OCI-M2 (cell line): ENCODE results near the gene YTHDF1.

ENCODE experiments used
- DNase-seq: peaks from one replicate; lab custom pipeline; 2025; ENCODE audit not compliant: unreplicated experiment; lab: John Stamatoyannopoulos, UW

YTHDF1 gene

GRCh38 chr20:63186528-63187316 is 29.2 kb downstream of the YTHDF1 start:
- no peak for DNase-seq

GRCh38 chr20:63186084-63186483 is 29.8 kb downstream of the YTHDF1 start:
- no peak for DNase-seq

DNA sequence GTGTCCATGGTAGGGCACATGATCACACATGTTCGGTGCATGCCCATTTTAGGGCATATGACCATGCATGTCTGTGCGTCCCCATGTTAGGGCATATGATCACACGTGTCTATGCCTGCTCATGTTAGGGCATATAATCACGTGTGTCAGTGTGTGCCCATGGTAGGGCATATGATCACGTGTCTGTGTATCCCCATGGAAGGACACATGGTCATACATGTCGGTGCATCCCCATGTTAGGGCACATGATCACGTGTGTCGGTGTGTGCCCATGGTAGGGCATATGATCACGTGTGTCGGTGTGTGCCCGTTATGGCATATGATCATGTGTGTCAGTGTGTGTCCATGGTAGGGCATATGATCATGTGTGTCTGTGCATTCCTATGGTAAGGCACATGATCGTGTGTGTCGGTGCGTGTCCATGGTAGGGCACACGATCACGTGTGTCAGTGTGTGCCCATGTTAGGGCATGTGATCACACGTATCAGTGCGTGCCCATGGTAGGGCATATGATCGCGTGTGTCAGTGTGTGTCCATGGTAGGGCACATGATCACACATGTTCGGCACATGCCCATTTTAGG is 30.6 kb downstream of the YTHDF1 start:
- DNase-seq, result no peak

- DNase-seq, result no peak
Measured at GRCh38 chr20:63183422-63184146, 32.3 kb downstream of the YTHDF1 start.

- no peak for DNase-seq
Measured at GRCh38 chr20:63182946-63183415, 33.0 kb downstream of the YTHDF1 start.

- DNase-seq, result no peak
Measured at GRCh38 chr20:63182425-63182824, 33.5 kb downstream of the YTHDF1 start.

DNA sequence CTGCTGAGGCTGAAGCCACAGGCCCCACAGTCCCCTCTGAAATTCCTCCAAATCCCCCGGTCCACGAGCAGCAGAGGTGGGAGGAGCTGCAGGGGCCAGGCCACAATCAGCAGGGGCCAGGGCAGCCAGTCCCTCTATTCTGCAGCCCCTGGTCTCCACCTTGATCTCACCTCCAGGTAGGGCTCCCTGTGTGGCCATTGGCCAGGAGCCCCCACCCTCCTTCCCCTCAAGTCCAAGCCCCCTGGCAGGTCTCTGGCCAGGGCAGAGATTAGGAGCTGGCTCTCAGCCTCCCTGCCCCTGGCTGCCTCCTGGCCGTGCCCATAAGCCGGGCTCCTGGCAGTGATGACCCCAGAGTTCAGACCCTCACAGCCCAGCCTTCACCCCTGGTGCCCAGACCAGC is 34.7 kb downstream of the YTHDF1 start:
- DNase-seq, result no peak

- DNase-seq, result no peak
Measured at GRCh38 chr20:63180569-63181185, 35.3 kb downstream of the YTHDF1 start.

- no peak for DNase-seq
Measured at GRCh38 chr20:63179687-63180568, 36.0 kb downstream of the YTHDF1 start.

GRCh38 chr20:63178889-63179686 is 36.8 kb downstream of the YTHDF1 start:
- no peak for DNase-seq

GRCh38 chr20:63178446-63178820 is 37.5 kb downstream of the YTHDF1 start:
- DNase-seq, result no peak

DNA sequence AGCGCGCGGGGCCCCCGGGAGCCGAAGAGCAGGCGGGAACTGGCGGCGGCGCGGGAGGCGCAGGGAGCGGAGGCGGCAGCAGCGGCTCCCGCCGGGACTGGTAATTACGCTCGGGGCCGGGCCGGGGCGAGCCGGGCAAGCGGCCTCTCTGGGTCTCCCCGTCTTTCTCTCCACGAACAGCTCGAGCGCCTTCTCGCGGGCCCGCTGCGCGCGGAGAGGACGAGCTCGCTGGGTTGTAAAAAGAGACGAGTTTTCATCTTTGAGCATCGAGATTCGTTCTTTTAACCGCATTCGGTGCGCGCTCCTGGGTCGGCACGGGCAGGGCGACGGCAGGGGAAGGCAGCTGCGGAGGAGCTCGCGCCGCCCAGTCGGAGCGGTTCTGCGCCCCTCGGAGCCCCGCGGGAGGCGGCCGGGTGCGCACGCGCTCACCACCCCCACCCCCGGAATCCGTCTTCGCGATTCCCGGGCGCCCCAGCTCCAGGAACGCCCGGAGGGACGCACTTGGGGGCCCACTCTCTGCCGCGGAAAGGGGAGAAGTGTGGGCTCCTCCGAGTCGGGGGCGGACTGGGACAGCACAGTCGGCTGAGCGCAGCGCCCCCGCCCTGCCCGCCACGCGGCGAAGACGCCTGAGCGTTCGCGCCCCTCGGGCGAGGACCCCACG is 38.0 kb downstream of the YTHDF1 start:
- DNase-seq, result no peak

DNA sequence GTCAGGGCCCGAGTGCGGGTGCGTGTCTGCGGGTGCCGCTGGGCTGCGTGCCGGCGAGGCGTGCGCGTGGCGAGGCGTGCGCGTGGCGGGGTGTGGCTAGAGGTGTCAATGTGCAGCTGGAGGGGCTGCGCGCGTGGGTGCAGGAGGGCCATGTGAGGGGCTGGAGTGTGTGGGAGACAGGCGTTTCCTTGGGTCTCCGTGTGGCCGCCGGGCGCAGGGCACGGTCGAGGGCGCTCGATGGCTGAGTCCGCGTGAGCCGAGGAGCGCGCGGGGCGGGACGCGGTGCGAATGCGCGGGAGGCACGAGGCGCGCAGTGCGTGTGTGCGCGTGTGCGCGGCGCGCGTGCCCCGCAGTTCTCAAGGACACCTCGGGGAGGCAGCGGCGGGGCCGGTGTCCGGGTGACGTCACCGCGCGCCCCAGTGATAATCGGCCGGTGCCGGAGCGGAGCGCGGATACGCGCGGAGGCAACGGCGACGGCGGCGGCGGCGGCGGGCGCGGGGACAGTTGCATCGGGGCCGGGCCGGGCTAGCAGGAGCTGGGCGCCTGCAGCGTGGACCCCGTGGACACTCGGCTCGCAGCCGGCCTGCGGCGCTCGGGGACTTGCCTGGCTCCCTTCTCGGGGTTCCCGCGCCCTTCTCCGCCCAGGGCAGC is 38.7 kb downstream of the YTHDF1 start:
- DNase-seq, result no peak

DNA sequence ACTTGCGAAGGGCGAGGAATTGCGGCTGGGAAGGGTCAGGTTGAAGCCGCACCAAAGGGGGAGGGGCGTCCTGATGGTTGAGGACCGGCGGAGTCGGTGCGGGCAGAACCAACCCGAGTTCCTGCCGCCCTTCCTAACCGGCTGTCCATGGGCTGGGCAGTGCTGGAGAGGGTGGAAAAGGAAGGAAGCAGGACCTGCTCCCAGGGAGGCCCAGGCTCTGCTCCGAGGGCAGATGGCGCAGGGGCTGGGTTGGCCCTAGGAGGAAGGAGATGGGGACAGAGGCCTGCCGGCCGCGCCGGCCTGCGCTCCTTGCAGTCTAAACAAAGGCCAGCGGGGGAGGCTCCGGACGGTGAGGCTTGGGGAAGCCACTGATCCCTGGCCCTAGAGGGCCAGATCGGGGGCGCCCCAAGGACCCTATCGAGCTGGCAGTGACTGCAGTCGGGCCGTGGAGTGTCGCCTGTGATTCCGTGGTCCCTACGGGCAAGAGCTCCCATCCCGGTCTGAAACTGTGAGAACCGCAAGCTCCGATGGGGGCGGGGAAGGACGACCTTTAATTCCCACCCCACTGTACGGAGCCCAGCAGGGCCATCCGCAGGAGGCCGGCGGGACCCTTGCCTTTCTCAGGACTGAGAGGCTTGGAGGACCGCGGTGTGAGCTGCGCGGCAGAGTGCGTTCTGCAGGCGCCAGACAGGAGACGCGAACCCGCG is 39.4 kb downstream of the YTHDF1 start:
- no peak for DNase-seq

DNA sequence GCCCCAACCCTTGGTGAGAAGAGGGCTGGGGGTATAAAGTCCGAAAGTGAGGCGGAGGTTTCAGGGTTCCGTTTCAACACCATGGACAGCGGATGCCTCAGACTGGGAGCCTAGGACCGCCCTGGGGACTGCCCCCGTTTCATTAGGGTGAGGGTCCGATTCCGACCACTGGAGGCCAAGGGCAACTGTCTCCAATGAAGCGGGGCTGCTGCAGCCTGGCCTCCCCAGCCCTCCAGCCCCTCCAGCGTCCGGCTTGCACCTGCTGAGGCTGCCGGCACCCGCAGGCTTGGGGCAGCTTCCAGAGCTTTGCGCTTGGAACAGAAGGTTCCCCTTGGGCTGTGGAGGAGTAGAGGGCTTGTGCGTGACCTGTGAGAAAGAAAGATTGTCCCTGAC is 39.9 kb downstream of the YTHDF1 start:
- DNase-seq, result no peak

DNA sequence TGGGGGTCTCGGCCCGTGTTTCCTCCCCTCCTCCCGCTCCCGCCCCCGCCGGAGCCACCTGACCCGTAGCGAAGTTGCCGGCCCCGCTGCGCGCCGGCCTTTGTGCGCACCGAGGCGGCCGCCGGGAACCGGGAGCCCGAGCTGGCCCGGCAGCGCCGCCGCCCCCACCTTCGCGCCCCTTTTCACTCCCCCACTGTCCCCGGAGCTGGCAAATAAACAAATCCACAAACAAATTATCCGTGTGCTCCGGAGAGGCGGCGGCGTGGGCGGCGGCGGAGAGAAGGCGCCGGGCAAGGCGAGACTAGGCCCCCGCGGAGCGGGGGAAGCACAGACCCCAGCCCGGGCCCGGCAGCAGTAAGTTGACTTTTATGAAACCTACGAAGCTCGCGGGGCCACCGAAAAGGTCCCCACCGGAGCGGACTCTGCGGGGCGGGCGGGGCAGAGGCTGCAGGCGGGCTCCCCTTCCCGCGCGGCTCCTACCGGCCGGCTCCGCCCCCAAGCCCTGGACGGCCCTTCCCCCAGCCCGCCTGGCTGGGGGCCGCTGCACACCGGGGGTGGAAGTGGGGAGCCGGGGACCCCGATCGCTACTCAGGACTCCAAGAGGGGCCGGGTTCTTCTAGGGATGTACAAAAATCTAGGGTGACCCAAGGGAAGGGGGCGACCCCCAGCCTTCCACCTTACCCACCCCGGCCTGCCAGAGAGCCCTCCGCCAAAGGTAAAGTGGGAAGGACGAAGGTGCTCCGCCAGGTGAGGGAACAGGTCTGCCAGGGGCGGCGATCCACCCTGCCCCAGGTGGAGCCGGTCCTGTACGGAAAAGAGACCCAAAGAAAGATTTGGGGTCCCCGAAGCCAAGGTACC is 40.7 kb downstream of the YTHDF1 start:
- no peak for DNase-seq

- no peak for DNase-seq
Measured at GRCh38 chr20:63174309-63175037, 41.5 kb downstream of the YTHDF1 start.
